Endothelial cell of umbilical vein (primary cell): ENCODE results near the gene FOLR3. TPM values are rescaled to one million over a fixed set of nuclear protein-coding genes. Genes with fewer than 3 reads are reported as not detected.

Experiments
- BruUV-seq: library from RNA; stranded (reverse); fragments of 400-500 nt; replicated peaks from 2 replicates; lab custom pipeline; 2021; lab: Mats Ljungman, UMichigan
- CTCF ChIA-PET: fragments of 300-600, 350-600 bp; sonication (Branson Sonifier 250); formaldehyde crosslinking; loops from one replicate; lab custom pipeline; 2021; ENCODE audit warnings: antibody characterized with exemption, inconsistent platforms; lab: Charles Lee
- POLR2A ChIA-PET: fragments of 300-600, 350-600 bp; sonication (Branson Sonifier 250); formaldehyde crosslinking; loops from one replicate; lab custom pipeline; 2021; ENCODE audit warnings: antibody characterized with exemption, inconsistent platforms; lab: Charles Lee
- DNase-seq: peaks from one replicate; pipeline ENCODE4 v3.0.0-alpha.2; 2011; ENCODE audit warnings: low read depth, low spot score
- FAIRE-seq: peaks from 2 replicates; lab custom pipeline; 2011; peaks lifted over from hg19 to GRCh38; lab: Jason Lieb, UNC
- H2AFZ ChIP-seq: 2 replicates; pipeline ENCODE4 v1.6.0; 2012; ENCODE audit warnings: low read depth, low read length, control low read depth, inconsistent platforms
- H3K27ac ChIP-seq: 2 replicates; pipeline ENCODE4 v1.5.1; 2011; ENCODE audit warnings: low read depth, mild to moderate bottlenecking, control low read depth, low read length, moderate library complexity; ENCODE audit not compliant: insufficient read depth
- H3K27me3 ChIP-seq, 2 experiments: 2 replicates each; pipeline versions ENCODE4 v1.6.0 to v1.6.1; 2011; ENCODE audit warnings: low read length in 2 of 2, mixed read lengths in 1 of 2; ENCODE audit not compliant: control insufficient read depth in 2 of 2, insufficient read depth in 2 of 2
- H3K36me3 ChIP-seq, 2 experiments: 2 replicates in 1 of 2; 3 replicates in 1 of 2; pipeline ENCODE4 v1.5.1; 2011; ENCODE audit warnings: low read length in 2 of 2, mild to moderate bottlenecking in 1 of 2, moderate library complexity in 1 of 2; ENCODE audit not compliant: control insufficient read depth in 2 of 2, insufficient read depth in 2 of 2; ENCODE audit errors: extremely low read depth in 1 of 2
- H3K4me1 ChIP-seq: 3 replicates; pipeline ENCODE4 v1.5.1; 2011; ENCODE audit warnings: mild to moderate bottlenecking, low read length; ENCODE audit not compliant: control insufficient read depth, insufficient read depth; ENCODE audit errors: extremely low read depth
- H3K4me2 ChIP-seq: 2 replicates; pipeline ENCODE4 v1.6.1; 2011; ENCODE audit warnings: low read length, control low read depth, mixed read lengths; ENCODE audit not compliant: insufficient read depth
- H3K4me3 ChIP-seq, 3 experiments: fragments of 200-600 bp in 1 of 3; sonication (generic), shearing (Covaris generic) in 1 of 3; replicated peaks in 1 of 3; 2 replicates each; pipeline ENCODE4 v1.5.1; 2011 to 2016; ENCODE audit warnings: control low read depth in 3 of 3, low read length in 3 of 3, mild to moderate bottlenecking in 2 of 3, inconsistent platforms in 1 of 3, low read depth in 1 of 3, moderate library complexity in 1 of 3; ENCODE audit not compliant: insufficient read depth in 1 of 3
- H3K79me2 ChIP-seq: 2 replicates; pipeline ENCODE4 v1.6.0; 2012; ENCODE audit warnings: low read length, inconsistent platforms; ENCODE audit not compliant: control insufficient read depth, insufficient read depth
- H3K9ac ChIP-seq: replicated peaks from 2 replicates; pipeline ENCODE3; 2011; ENCODE audit warnings: low read length, control low read depth; ENCODE audit not compliant: insufficient read depth; ENCODE audit errors: extremely low read depth
- H3K9me1 ChIP-seq: replicated peaks from 3 replicates; pipeline ENCODE4 v1.6.0; 2011; ENCODE audit warnings: mild to moderate bottlenecking, low read length; ENCODE audit not compliant: control insufficient read depth, insufficient read depth; ENCODE audit errors: extremely low read depth
- H3K9me3 ChIP-seq: replicated peaks from 2 replicates; pipeline ENCODE4 v1.5.1; 2012; ENCODE audit warnings: low read length, inconsistent platforms; ENCODE audit not compliant: control insufficient read depth, insufficient read depth
- H4K20me1 ChIP-seq: replicated peaks from 2 replicates; pipeline ENCODE3; 2011; ENCODE audit warnings: mild to moderate bottlenecking, low read length; ENCODE audit not compliant: control insufficient read depth, insufficient read depth; ENCODE audit errors: extremely low read depth
- EZH2 ChIP-seq: IDR thresholded peaks from 2 replicates; pipeline ENCODE4 v1.6.1; 2012; ENCODE audit warnings: borderline replicate concordance, low read depth, mild to moderate bottlenecking, moderate library complexity, low read length, inconsistent platforms; ENCODE audit not compliant: severe bottlenecking
- FOS ChIP-seq: IDR thresholded peaks from 2 replicates; pipeline ENCODE4 v1.6.1; 2011; ENCODE audit warnings: mild to moderate bottlenecking, low read length, moderate library complexity, borderline replicate concordance; ENCODE audit not compliant: insufficient read depth
- GATA2 ChIP-seq: IDR thresholded peaks from 2 replicates; pipeline ENCODE4 v1.7.0; 2011; ENCODE audit warnings: low read depth, mild to moderate bottlenecking, moderate library complexity, mixed read lengths, low read length; ENCODE audit not compliant: insufficient read length, insufficient read depth
- JUN ChIP-seq: IDR thresholded peaks from 2 replicates; pipeline ENCODE4 v1.6.1; 2011; ENCODE audit warnings: borderline replicate concordance, low read depth; ENCODE audit not compliant: insufficient read length, insufficient read depth
- MYC ChIP-seq: IDR thresholded peaks from one replicate; pipeline ENCODE4 v1.6.1; 2011; ENCODE audit warnings: mild to moderate bottlenecking, low read depth, low read length
- POLR2AphosphoS5 ChIP-seq: IDR thresholded peaks from 2 replicates; pipeline ENCODE4 v1.6.1; 2012; ENCODE audit warnings: low read depth, mild to moderate bottlenecking, control low read depth, low read length, moderate library complexity; ENCODE audit not compliant: insufficient read depth
- dilution Hi-C: fragments of 300-500 bp; cut with MboI; formaldehyde crosslinking; loops from one replicate; pipeline ENCODE4 v1.15.0; 2019; ENCODE audit warnings: low sequenced_read_pairs; ENCODE audit not compliant: extremely low pct_ligation_motif_present
- intact Hi-C: fragments of 100-400 bp; cut with micrococcal nuclease; formaldehyde crosslinking; loops from one replicate; pipeline ENCODE4 v1.10.0; 2022
- polyA plus RNA-seq, 4 experiments: library from polyadenylated mRNA; depleted of rRNA in 3 of 4; stranded (reverse) in 3 of 4; unstranded in 1 of 4; fragments of >200 nt; gene quantifications; 2 replicates each; pipeline versions ENCODE4 v1.2.1 to v1.2.3, GENCODE V29; 2011 to 2012; ENCODE audit warnings: missing spikeins in 1 of 4
- total RNA-seq: library from RNA; stranded (reverse); gene quantifications from 2 replicates; pipeline ENCODE4 v1.2.3, GENCODE V29; 2021
- TF ChIP-seq, protein P1 (sequence below): IDR thresholded peaks from 2 replicates; pipeline ENCODE4 v1.6.1; 2011; ENCODE audit not compliant: insufficient read depth, insufficient read length
- TF ChIP-seq, protein P2 (sequence below), 2 donors: IDR thresholded peaks; 1 replicate in 1 of 2; 2 replicates in 1 of 2; pipeline ENCODE4 v1.5.1; 2011; ENCODE audit warnings: low read length in 2 of 2, mild to moderate bottlenecking in 2 of 2, moderate library complexity in 2 of 2, control low read depth in 1 of 2, inconsistent platforms in 1 of 2, low read depth in 1 of 2; ENCODE audit not compliant: insufficient read depth in 1 of 2; ENCODE audit errors: extremely low read depth in 1 of 2

Gene FOLR3
- total and polyA plus RNA-seq, 2 donors (not counting 3 experiments of a cell fraction or from before 2014, with no cell fraction given), result not detected

DNA sequence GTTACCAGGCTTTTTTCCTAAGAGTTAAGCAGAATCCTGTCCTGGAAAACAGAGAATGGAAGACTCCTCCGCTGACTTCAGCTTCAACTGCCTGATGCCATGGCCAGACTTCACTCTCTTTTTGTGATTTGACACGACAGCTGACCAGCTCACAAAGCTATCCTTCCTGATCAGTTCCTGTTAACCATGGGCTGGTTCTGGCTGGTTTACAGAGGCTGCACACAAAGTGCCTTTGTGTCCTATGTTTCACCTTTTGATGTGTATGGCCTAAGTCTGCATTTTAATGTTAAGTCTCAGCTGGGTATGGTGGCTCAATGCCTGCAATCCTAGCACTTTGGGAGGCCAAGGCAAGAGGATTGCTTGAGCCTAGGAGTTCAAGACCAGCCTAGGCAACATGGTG is 11.1 kb downstream of the FOLR3 start:
- intact Hi-C loops, result loop anchor here (10.0 kb wide), 1 partner anchor 268 kb away; no protein-coding TSS in a partner anchor
- ChIA-PET POLR2A (no interaction called here), CTCF (interaction anchor here (1.3 to 7.2 kb wide), 4 partner anchors 36 to 284 kb away, joined by 3 to 190 read pairs (median 19); no protein-coding TSS in a partner anchor)
- FAIRE-seq (no peak), DNase-seq (no peak)
- Histone ChIP-seq H3K36me3 (no peaks in the 10 kb centered on the region), H4K20me1 (no peaks in the 10 kb centered on the region), H3K27me3 (peaks cover 5% of the 10 kb centered on the region in 2 experiments), H3K9me3 (no peaks in the 10 kb centered on the region), H2AFZ (no peak overlapping the region), H3K4me1 (no peaks in the 10 kb centered on the region), H3K4me3 (no peak overlapping the region), H3K9me1 (no peaks in the 10 kb centered on the region), H3K79me2 (no peaks in the 10 kb centered on the region), H3K9ac (no peak overlapping the region), H3K27ac (no peak overlapping the region), H3K4me2 (no peak overlapping the region)
- BruUV-seq, result no TSS peak
- TF ChIP-seq JUN (no peak), MYC (no peak), POLR2AphosphoS5 (no peak), GATA2 (no peak), EZH2 (no peak), FOS (no peak)
- TF ChIP-seq, protein P1, sequence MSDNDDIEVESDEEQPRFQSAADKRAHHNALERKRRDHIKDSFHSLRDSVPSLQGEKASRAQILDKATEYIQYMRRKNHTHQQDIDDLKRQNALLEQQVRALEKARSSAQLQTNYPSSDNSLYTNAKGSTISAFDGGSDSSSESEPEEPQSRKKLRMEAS, result no peak
- TF ChIP-seq, protein P2, sequence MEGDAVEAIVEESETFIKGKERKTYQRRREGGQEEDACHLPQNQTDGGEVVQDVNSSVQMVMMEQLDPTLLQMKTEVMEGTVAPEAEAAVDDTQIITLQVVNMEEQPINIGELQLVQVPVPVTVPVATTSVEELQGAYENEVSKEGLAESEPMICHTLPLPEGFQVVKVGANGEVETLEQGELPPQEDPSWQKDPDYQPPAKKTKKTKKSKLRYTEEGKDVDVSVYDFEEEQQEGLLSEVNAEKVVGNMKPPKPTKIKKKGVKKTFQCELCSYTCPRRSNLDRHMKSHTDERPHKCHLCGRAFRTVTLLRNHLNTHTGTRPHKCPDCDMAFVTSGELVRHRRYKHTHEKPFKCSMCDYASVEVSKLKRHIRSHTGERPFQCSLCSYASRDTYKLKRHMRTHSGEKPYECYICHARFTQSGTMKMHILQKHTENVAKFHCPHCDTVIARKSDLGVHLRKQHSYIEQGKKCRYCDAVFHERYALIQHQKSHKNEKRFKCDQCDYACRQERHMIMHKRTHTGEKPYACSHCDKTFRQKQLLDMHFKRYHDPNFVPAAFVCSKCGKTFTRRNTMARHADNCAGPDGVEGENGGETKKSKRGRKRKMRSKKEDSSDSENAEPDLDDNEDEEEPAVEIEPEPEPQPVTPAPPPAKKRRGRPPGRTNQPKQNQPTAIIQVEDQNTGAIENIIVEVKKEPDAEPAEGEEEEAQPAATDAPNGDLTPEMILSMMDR (IDR thresholded peaks at IDR 0.05; ENCODE audit: extremely low read depth in 1 of 2, insufficient read depth in 1 of 2, low read depth in 1 of 2, low read length in 2 of 2), result no peak
- dilution Hi-C loops, result no loop called here
